GM12872 (cell line): Measurements from ENCODE around the gene EML1.

Experiments used
- TF ChIP-seq, protein P1 (sequence below): IDR thresholded peaks from 3 replicates; pipeline ENCODE4 v1.5.1; 2011; ENCODE audit warnings: low read depth, mild to moderate bottlenecking, low read length, moderate library complexity; ENCODE audit not compliant: insufficient read depth

Gene EML1

DNA sequence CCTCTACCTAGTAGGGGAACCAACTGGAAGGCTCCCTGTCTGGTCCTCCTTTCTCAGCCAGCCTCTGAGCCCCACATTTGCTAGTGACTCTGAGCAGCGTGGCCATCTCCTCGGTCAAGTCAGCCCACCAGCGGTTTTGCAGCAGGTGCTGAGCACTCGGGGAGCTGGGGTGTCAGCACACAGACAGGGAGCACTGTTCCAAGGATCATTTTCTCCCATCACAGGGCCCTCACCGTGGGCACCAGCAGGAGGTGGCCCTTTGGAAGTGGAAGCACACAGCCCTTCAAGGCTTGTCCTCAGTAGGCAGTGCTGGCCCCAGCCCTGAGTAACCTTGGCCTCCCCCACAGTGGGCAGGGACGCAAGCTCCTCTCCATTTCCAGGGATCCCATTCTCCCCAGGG is 24.1 kb upstream of the EML1 start:
- TF ChIP-seq, protein P1, sequence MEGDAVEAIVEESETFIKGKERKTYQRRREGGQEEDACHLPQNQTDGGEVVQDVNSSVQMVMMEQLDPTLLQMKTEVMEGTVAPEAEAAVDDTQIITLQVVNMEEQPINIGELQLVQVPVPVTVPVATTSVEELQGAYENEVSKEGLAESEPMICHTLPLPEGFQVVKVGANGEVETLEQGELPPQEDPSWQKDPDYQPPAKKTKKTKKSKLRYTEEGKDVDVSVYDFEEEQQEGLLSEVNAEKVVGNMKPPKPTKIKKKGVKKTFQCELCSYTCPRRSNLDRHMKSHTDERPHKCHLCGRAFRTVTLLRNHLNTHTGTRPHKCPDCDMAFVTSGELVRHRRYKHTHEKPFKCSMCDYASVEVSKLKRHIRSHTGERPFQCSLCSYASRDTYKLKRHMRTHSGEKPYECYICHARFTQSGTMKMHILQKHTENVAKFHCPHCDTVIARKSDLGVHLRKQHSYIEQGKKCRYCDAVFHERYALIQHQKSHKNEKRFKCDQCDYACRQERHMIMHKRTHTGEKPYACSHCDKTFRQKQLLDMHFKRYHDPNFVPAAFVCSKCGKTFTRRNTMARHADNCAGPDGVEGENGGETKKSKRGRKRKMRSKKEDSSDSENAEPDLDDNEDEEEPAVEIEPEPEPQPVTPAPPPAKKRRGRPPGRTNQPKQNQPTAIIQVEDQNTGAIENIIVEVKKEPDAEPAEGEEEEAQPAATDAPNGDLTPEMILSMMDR, result no peak

DNA sequence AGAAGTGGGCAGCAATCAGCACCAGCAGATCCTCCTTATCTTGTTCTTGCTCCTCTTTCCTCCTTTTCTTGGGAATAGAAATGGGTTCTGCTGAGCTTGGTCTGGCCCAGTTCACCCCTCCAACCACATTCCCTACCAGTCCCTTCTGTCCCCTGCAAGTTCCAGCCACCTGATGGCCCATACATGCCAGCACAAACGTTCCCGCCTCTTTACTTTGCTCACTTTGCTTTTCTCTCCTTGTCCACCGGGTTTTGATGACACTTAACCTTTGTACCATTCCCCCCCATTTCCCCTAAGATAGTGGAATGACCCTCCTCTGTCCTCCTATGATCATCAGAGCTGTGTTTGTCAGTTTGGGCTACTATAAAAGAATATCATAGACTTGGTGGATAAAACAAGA is 23.4 kb upstream of the EML1 start:
- TF ChIP-seq, protein P1, result no peak

DNA sequence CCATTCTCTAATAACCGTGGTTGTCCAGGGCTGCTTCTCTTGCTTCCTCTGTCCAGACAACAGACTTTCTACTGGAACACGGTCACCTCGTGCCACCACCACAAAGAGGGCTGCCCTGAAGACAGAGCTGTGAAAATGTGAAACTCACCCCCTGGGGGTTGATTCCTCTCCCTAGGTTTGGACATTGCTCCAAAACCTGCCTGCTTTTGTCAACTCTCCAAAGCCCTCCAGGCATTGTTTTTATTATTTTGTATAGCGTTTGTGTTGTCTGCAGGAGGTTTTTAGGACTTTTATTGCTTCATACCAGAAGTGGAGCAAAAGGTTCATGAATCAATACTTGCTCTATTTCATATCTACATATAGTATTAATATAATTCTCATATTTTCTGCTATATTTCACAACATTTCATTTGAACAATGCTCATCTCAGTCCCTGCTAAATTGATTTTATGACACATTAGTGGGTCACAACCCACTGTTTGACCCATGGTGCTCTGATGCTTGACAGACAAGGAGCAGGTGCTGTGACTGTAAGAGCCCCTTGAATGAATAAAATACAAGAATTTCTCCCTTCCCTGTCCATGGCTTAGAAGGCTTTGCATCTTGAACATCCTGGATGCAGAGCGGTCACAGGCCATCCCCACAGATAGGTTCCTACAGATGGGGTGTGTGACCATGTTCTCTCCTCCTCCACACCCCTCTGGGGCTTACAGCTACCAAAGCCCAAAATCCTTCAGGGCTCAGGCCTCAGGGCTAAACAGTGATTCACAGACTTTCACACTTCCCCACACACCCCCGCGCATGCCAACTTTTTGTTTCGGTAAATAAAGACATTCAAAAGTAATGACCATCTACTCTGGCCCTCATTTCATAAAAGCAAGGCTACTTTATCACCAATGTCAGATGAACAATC is 20.6 kb upstream of the EML1 start:
- TF ChIP-seq, protein P1, result no peak

DNA sequence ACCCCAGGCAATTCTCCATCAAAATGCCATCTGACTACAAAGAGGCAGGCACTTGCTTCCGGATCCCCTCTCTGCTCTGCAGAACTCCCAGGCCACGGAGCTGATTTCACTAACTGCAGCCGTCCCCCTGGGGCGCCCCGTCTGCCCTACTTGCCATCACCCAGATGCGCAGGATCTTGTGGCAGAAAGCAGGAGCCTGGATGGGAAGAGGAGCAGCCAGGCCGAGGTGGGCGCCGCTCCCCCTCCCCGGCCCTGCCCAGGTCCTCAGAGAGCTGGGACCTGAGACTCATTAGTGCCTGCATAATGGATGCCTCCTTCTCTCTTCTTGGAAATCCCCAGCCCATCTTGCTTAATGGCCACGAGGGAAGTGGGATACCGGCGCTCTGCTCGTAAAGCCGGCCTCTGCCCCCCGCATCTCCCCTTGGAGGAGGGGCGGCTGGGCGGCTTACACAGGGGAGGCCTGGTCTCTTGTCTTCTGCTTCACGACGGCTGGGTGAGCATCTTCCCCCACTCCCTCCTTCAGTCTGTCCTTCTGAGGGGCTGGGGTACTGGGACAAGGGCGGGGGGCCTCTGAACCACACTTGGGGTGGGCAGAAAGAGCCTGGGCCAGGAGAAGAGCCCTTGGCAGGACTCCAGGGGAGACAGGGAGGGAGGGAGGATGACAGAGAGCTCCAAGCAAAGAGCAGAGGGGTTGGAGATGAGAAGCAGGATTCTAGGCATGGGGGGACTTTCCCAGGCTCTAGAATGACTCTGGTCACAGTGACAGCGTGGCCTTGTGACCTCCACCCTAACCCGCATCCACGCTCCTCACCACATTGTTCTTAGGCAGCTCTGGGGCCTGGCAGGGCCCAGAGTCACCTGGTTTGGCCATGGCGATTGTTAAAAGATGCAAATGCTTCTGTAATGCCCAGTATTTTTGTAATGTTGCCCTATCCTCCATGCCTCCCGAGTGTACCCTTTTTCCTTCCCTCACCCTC is 19.4 kb upstream of the EML1 start:
- TF ChIP-seq, protein P1, result no peak

DNA sequence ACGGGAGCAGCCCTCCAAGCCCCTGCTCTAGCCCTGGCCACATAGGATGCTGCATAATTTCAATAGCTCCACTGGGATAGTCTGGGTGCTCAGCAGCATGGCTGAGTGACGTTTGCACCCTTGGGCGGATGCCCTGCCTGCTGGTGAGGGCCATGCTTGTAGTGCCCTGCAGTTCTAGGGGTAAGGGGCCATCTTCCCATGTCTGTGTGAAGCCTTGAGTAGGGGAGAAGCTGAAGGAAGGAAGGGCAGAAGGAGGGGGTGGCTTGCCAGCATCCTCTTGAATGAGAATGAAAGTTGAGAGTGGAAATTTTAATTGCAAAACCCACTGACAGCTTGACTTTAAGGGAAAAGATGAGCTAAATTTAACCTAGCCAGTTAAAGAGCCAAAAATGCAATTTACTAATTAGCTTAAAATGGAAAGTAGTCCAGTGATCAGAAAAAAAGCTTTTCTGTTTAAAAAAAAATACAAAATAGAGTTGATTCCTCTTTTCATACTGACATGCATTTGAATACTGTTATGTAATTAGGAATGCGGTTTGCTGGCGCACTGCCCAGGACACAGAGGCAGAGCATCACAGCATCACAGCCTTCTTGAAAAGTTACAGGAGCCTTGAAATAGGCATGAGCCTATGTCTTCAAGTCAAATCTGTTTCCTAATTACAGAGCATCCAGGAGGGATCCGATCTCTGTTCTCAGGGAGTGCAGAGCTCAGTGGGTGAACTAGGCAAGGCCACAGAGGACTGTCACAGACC is 18.5 kb upstream of the EML1 start:
- TF ChIP-seq, protein P1, result no peak

DNA sequence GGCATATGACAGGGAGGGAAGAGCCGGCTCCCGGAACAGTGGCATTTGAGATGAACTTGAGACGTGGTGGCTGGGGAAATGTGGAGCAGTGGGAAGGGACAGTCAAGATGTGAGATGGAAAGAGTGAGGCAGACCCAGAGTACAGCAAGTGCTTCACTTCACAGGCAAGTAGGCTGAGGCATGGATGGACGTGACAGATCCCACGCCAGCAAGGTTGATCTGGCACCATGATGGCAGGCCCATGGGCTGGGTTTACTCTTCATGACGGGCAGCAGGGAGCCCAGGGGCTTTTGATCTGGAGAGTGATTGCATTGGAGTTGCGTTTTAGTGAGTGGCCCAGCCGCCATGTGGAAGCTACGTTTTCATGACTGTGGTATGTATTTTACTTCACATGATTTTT is 17.9 kb upstream of the EML1 start:
- TF ChIP-seq, protein P1, result no peak
